NCI-H345 (cell line): ENCODE data around the gene SCN7A.
"Not testable (repeated sequence)": the region's sequence is repeated elsewhere in the genome, so short reads cannot be mapped to it uniquely, and the experiment has no call there.

Experiments used
- DNase-seq: peaks from one replicate; lab custom pipeline; 2025; lab: John Stamatoyannopoulos, UW

Gene SCN7A

GRCh38 chr2:166494140-166494624 lies at the start of gene SCN7A:
Gene SCN7A (minus strand): TSS chr2:166494249. CDS start chr2:166477696, 16,553 bp downstream.
- DNase-seq: peak; percentile 74

- DNase-seq: peak; percentile 73
Measured at GRCh38 chr2:166539340-166540162, 45.5 kb upstream of the SCN7A start.

GRCh38 chr2:166536111-166536510 lies 42.1 kb upstream of the SCN7A start:
- DNase-seq: no peak

- no peak for DNase-seq
Measured at GRCh38 chr2:166521155-166521554, 27.1 kb upstream of the SCN7A start.

GRCh38 chr2:166520604-166521003 lies 26.6 kb upstream of the SCN7A start:
- no peak for DNase-seq

- no peak for DNase-seq
Measured at GRCh38 chr2:166519391-166519962, 25.4 kb upstream of the SCN7A start.

- DNase-seq: no peak
Measured at GRCh38 chr2:166518634-166519390, 24.8 kb upstream of the SCN7A start.

GRCh38 chr2:166517533-166518061 lies 23.5 kb upstream of the SCN7A start:
- no peak for DNase-seq

- peak; percentile 41 for DNase-seq
Measured at GRCh38 chr2:166516712-166517303, 22.8 kb upstream of the SCN7A start.

- DNase-seq: no peak
Measured at GRCh38 chr2:166513952-166514351, 19.9 kb upstream of the SCN7A start.

- DNase-seq: no peak
Measured at GRCh38 chr2:166499281-166499680, 5.2 kb upstream of the SCN7A start.

- no peak for DNase-seq
Measured at GRCh38 chr2:166491461-166491860, 2.6 kb downstream of the SCN7A start.

- DNase-seq: no peak
Measured at GRCh38 chr2:166487171-166487570, 6.9 kb downstream of the SCN7A start.

GRCh38 chr2:166485558-166486178 lies 8.4 kb downstream of the SCN7A start:
- no peak for DNase-seq

GRCh38 chr2:166472332-166472731 lies 21.7 kb downstream of the SCN7A start:
- DNase-seq: no peak

GRCh38 chr2:166468124-166469024 lies 25.7 kb downstream of the SCN7A start:
- no peak for DNase-seq

- DNase-seq: no peak
Measured at GRCh38 chr2:166464187-166464586, 29.9 kb downstream of the SCN7A start.

GRCh38 chr2:166463640-166464039 lies 30.4 kb downstream of the SCN7A start:
- DNase-seq: no peak

GRCh38 chr2:166458674-166459073 lies 35.4 kb downstream of the SCN7A start:
- no peak for DNase-seq

GRCh38 chr2:166455823-166456222 lies 38.2 kb downstream of the SCN7A start:
- not testable (repeated sequence) for DNase-seq
